Measurements from ENCODE around the gene ZNF407.

The ZNF407 gene

DNA sequence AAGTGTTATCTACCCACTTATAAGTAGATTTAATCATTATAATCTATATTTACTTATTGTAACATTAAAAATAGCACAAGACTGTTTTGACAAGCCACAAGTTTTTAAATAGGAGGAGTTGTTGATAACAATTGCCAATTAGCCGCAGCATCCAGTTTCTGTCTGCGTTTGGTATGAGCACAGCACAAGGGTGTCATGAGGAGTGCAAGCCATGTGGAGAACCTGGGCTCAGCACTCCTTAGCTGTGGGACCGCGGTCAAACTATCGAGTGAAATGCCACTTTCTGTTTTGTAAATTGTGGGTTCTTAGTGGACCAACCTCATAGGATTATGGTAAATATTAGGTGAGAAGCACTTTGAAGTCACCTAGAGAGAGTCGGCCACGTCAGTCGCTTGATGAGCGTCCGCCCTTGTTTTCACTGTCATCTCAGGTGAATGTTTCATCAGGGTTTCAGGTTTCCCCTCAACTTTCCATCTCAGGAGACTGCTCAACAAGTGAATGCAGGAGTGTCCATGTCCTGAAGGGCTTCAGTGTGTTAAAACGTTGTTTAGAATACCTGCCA lies 294.5 kb downstream of the ZNF407 start:
- no peak for DNase-seq (ENCODE audit: low read depth)

DNA sequence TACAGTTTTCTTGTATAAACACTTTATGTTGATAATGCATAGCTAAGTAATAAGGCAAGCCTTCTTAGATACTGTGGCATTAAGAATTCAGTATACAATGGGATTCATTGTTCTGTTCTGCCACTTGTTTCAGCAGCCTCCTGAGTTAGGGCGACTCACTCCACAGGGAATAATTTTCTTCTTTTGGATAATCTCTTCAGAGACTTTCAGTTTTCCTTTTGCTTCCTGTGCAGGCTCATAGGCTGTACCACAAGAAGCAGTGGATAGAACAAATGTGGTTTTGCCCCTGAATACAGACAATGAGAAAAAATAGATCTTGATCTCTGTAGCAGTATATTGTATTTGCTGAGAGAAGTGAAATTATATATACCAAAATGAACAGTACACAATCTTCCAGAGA lies 298.0 kb downstream of the ZNF407 start:
- DNase-seq (ENCODE audit: low read depth), result no peak

DNA sequence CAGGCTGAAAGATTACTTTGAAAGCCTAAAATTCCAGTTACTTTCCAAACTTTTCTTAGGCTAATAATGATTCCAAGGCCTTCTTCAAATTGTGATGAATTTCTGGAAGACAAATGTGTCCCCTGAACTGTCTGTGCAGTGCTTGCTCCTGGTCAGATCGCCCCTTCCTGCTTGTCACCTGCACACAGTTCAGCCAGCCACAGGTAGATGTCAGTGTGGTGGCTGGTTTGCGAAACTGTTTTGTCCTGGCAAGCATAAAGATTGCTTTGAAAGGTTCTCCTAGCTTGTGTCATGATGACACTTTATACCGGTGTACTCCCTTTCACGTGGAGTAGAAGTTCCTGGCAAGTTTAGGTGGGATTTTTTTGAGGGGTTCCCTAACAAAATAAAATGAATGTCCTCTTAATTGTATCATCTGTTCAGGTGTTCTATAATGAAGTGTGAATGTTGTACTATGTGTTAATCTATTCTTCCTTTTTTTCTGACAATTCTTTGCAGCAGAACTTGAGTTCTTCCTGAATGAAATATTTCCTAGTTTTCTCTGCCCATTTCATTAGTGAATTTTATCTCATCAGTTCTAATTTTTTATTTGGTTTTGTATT lies 298.8 kb downstream of the ZNF407 start:
- DNase-seq (ENCODE audit: low read depth), result no peak

DNA sequence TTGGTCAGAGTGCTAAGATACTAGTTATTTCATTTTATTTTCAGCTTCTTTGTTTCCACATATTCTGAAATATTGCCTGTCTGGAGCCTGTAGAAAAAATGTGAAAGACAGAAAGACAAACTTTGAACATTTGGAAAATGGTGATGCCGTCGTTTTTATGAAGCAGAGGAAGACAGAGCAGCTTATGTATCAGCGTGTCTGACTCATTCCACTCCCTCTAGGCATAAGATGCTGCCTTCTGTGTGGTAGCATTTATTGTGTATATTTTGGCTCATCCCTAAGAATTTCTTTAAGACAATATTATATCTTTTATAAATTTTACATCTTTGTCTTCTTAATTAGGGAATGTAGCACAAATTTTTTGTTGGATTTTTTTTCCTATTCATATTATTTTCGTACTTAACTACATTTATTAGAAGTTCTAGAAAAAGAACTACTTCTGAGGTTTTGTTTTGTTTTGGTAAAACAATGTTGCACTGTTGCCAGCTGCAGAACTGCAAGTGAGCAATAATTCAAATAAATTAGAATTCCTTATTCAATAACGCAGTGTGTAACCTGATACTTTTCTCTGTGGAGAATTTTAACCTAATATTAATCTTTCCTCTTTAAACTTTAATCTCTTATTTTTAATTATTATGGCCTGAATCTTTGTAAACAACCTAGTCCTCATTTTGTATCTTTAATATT lies 300.4 kb downstream of the ZNF407 start:
- DNase-seq (ENCODE audit: low read depth), result no peak

DNA sequence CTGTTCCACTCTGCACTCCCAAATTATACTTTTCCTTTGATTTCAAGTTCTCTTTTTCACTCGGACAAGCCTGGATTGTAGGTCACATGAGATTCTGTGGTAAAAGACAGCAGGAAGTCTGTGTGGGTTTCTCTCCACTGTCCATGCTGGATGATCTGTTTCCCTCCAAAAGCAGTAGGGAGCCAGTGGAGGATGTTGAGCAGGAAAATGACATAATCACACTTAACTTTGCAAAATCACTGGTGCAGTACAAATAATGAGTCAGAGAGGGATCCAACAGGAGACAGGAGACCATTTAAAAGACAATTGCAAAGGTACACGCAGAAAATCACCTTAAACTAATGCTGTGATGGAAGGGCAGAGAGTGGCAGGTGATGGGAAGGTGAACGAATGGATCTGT lies 301.3 kb downstream of the ZNF407 start:
- no peak for DNase-seq (ENCODE audit: low read depth)

DNA sequence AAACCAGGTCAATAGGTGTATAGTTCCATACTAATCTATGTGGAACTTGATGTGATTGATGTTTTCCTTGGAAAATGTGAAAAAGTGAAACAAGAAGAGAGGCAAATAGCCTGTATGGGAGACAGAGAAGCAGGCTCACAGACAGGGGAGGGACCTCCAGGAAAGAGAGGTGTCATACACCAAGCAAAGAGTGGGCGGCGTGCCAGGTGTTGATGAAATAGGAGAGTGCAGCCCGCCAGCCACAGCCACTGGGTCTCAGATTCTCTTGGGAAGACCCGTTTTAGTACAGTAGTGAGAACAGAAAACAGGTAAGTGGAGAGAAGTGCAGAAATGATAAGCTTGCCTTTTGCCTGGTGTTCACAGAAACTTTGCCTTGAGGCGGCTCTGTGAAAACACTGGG lies 301.9 kb downstream of the ZNF407 start:
- no peak for DNase-seq (ENCODE audit: low read depth)

DNA sequence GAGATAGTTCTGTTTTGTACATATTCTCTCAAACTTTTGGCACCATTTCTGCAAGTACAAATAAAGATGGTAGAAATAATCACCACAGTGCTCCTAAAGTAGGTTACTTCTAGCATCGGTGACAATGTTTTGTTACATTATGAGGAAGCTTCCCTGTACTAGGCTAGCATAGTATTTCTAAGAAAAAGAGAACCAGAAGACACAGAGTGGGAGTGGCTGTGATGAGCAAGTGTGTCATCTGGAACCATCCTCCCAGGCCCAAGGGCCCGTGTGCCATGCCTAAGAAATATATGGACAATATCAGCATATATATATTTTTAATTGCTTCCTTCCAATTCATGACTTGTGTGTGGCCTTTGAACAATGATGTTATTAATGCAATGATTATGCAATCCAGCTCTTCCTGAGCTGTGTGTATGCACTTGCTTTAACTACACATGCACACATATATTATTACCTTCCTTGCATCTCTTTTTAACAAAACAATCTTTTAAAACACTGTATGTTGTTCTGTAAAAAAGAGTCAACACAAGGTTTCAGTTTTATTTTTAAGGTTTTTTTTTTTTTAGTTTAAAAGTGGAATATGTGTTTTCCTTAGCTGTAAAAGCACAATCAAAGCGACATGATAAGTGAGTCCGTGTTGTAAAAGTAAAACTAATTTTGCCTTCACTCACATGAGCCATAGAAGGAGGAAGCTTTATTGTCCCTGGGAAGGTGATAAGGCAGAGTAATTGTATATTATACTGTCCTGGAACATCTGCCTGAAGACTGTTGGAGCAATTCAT lies 303.9 kb downstream of the ZNF407 start:
- DNase-seq (ENCODE audit: low read depth), result no peak

DNA sequence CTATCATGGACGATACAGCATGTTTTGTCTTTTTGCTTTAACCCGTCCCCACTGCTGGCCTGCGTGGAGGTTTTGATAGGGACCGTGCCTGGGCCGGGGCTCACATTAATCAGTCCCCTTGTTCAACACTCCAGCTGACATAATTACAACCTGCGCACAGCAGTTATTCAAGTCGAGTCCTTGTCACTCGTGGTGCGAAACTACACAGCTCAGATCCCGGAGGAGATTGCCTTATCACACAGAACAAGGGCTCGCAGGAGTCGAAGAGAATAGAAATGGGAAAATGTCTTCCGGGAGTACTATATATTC lies 304.4 kb downstream of the ZNF407 start:
- no peak for DNase-seq (ENCODE audit: low read depth)

DNA sequence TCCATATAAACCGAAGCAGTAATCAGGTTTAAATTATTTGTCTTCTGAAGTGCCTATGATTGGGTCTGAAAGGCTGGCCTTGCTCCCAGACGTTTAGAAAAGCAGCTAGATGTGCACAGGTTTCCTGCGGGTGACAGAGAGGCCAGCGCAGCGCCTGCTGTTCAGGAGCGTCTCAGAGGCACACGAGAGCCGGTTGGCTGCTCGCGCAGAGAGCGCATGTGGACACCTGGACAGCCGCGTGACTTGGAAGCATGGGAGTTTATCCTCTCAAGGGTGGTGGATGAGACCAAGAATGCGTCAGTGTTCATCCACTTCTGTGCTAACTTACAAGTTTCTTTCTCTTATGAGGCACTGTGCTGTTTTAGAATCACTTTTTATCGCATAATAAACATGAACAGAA lies 307.6 kb downstream of the ZNF407 start:
- DNase-seq (ENCODE audit: low read depth), result no peak

DNA sequence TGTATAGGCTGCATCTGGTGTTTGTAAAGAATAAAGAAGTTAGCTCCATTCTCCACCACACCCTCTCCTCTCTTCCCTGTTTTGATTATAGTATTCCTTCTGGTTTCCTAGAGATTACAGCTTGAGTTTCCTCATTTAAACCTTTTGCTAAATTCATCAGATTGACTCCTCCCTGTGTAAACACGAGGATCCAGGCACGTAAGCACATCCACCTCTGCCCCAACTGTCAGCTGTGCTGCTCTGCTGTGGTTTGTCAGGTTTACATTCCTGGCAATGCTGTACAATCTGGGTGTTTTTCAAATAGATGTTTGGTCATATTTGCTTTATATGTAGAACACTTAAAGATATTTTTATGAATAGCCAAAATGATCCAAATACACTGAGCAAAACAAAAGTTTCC lies 308.5 kb downstream of the ZNF407 start:
- no peak for DNase-seq (ENCODE audit: low read depth)

DNA sequence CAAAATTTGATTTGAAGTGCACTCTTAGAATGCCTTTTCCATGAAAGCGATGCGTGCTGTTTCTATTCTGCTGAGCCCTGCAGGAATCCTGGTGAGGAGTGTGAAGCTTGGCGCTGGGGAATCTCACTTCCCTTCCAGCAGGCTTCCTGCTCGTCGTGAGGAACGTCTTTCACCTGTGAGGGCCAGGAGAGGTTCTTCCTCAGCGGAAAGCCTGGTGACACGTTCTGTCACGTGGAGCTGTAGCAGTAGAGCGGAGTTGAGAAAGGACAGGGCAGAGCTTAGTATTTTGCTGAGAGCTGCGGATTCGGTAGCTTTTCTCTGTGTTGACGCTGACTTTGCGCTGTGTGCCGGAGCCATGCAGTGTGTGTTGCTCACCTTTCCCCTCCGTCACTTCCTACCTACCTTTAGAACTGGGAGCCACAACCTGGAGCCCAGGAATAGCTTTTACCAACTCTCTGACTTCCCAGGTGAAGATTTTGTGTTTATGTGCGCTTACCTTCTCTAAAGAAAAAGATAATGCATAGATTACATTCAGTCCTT lies 316.5 kb downstream of the ZNF407 start:
- DNase-seq (ENCODE audit: low read depth), result no peak

DNA sequence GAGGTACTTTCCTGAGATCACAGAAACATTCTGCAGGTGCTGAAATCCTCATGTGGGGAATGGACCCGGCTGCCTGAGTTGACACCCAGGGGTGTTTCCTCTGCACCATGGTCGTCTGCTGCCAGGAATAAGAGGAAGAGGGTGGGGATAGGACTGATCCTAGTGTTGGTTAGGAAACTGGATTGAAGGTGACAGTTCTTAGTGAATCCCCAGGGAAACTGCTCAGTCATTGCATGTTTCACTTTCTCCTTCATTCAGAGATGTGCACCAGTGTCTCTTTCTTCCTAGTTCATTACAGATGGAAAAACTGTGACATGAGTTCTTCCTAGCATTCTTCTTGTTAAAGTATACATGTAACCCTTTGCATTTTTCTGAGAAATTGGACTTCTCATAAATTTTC lies 317.0 kb downstream of the ZNF407 start:
- DNase-seq (ENCODE audit: low read depth), result no peak

DNA sequence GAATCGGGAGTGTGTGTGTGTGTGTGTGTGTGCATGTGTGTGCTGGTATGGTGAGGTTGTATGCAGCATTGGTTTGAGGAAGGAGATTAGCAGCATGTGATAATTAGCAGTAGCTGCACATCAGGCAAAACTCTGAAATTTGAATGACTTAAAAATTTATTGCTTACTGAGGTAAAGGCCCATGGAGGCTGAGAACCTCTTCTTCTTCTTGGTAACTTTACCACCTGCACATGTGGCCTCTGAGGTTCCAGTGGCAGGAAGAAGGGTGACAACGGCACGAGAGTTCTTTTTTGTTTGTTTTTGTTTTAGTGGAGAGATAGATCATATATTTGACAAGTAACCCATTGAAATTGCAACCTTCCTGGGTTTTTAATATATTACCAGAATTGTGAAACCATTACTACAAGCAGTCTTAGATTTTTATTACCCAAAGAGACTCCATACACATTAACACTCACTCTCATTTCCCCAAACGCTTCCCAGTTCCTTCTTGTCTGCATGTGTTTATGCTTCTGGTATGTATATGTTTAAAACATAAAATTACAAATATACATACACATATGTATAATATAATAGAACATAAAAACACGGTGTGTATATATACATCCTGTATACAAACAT lies 319.2 kb downstream of the ZNF407 start:
- DNase-seq (ENCODE audit: low read depth), result no peak

DNA sequence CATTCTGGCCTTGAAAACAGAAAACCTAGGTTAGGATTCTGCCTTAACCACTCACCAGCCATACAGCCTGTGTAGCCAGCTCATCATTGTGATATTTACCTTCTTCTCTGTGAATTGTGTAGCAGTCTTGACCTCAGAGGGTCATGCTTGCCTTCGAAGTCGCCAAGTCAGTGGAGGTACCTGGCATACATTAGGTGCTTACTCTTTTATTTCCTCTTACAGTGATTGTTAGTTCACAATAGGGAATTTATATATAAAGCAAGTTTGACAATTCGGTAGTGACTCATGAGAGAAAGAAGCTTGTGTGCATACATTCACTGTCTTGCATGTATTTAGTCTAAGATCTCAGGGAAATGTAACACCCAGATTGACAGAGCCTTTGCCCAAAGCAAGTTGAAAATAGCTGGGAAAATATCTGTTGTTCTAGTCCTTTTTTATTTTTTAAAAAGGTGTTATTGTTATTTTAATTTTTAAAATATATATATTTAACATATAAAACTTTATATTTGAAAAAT lies 320.7 kb downstream of the ZNF407 start:
- no peak for DNase-seq (ENCODE audit: low read depth)

DNA sequence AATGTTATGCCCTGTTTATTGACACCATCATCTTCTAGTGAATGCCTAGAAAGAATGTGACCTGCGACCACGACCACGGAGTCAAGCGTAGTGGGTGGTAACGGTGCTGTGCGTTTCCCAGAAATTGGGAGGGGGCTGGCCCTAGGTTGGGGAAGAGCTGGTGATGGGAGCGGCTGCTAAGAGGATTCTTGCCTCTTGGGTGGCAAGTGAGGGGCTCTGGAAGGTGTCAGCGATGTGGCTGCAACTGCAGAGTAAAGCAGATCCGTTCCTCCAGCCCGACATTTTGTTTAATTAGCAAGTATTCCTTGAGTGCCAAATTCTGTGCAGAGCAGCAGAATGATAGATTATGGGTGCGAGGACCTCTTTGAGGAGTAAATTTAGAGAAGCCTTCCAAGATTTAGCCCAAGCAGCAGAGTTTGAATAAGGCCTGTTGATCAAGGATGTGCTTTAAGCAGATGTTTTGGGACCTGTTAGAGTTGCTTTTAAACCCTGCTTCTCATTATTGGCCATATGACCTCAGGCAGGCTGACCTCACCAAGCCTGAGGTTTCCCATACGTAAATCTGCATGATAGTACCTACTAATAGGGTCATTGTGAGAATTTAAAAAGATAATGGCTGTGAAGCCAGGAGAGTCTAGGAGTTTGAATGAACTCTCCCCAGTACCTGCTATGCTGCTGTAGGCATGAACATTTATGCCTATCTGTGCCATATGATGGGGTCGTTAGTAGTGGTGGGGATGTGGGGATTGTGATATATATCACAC lies 323.6 kb downstream of the ZNF407 start:
- DNase-seq (ENCODE audit: low read depth), result no peak

DNA sequence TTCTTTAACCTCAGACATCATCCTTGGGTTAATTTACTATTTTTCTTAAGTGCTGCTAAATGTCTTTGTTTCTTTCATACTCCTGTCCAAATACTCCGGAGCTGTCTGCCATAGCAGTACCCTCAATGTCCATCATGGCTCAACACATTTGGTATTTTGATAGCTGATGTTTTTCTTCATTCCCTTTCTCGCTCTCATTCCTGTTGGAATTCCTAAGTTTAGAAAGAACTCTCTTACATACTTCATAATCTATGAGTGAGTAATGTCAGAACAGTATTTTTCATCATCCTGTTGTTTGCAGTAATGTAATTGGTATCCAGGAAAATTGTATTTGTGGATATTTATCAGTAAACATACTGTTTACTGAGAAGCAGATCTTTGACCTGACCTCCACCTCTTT lies 328.4 kb downstream of the ZNF407 start:
- DNase-seq (ENCODE audit: low read depth), result no peak

DNA sequence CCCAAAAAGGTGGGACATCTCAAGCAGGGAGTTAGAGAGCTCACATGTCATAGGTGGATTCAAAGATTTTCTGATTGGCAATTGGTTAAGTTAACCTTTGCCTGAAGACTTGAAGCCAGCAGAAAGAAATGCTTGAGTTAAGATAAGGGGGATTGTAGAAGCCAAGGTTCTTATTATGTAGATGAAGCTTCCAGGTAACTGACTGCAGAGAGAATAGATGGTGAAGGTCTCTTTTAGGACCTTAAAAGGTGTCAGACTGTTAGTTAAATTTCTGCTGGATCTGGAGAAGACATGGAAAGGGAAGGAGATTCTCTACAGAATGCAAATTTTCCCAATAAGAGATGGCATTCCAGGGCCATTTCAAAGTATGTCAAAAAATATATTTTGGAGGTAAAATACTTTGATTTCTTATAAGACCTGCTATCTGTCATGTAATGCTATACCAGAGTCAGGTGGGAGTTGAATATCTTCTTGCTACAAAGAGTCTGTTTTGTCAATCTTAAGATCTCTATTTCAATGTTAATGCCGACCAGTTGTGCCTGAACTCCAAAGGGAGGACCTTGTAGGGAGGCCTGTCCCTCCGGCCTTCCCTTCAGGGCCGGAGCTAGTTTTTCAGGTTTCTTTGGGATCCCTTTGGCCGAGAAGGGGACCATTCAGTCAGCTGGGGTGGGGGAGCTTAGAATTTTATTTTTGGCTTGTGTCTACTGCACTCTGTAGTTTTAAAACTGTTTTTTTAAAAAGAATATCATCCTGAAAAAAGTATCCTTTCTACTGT lies 330.7 kb downstream of the ZNF407 start:
- no peak for DNase-seq (ENCODE audit: low read depth)

DNA sequence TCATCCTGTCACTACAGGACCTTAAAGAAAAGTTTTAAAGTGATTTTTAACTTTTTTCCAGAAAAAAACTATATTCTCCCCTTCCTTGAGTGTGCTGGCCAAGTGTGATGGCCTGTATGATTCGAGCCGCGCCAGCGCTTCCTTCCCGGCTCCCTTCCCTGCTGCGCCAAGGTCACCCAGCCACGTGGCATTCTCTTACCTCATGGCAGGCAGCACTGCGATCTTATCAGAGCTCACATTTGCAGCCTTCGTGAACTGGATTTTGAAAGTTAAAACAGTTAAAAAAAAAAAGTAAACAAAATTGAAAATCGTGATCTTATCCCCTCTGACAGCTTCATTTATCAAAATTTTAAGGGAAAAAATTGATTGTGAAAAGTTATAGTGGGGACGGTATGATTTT lies 331.4 kb downstream of the ZNF407 start:
- no peak for DNase-seq (ENCODE audit: low read depth)

DNA sequence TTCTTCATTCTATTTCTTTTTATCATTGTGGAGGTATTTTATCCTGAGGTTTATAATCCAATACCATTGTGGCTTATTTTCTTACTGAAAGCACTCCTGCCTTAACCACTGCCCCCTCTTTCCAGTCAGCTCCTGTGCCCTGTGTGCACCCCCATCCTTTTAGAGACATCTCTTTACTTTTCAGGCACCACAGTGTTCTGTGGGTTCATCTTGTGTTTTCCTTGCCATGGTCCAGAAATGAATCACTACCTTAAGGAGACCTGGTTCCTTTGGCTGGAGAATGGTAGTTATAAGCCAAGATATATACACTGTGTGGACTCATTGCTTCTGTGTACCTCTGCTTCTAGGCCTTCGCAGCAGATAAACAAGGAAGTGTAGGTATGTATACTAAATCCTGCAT lies 332.9 kb downstream of the ZNF407 start:
- DNase-seq (ENCODE audit: low read depth), result no peak

DNA sequence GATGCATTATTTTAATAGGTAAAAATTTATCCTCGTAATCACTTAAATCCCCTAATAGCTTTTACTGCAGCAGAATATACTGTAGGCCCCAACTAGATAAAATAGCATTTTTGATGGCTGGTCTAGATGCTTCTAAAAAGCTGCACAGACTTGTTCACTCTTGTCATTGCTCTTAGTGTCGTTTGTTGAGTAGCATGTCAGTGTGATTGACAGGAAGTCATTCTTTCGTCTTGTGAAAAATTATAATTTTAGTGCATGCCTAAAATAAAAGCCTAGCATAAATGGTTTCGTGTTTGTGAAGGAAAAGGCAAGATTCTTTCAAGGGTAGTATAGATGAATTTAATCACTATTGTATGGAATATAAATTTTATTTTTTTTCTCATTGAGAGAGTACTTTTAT lies 336.3 kb downstream of the ZNF407 start:
- no peak for DNase-seq (ENCODE audit: low read depth)

DNA sequence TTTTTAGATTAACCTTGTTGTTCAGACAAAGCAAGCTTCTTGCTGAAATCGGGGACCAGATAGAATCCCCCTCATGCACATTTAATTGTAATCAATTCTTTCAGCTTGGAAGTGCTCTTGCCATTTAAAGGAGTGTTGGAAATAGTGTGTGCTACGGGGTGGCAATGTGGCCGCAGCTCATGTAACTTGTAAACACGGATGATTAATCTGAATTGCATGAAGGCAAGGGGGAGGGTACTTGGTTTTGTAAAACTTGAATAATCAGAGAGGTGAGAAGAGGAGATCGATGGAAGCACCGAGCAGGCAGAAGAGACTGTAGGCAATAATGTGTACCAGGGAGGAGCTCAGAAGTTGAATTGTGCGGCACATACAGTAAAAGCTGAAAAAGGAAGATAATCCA lies 337.8 kb downstream of the ZNF407 start:
- DNase-seq (ENCODE audit: low read depth), result no peak

Data from HS-27A (cell line).